AG04449 (cell line): ENCODE data around the gene HES7.
A peak's percentile ranks its signal among the peaks of the same experiment; 100 is the strongest.
"Not testable (repeated sequence)": the region's sequence is repeated elsewhere in the genome, so short reads cannot be mapped to it uniquely, and the experiment has no call there.

ENCODE experiments used
- CTCF ChIA-PET: fragments of 350-600 bp; formaldehyde crosslinking; extraction: SDS; loops from one replicate; lab custom pipeline; 2021; ENCODE audit warnings: antibody characterized with exemption; lab: Yijun Ruan, JAX
- POLR2A ChIA-PET: fragments of 400-600, 350-600 bp; formaldehyde crosslinking; extraction: SDS; loops from one replicate; lab custom pipeline; 2020; ENCODE audit warnings: antibody characterized with exemption, inconsistent platforms; lab: Yijun Ruan, JAX
- DNase-seq: peaks from one replicate; pipeline ENCODE4 v3.0.0-alpha.2; 2010; ENCODE audit warnings: low read depth, low spot score
- H3K4me3 ChIP-seq: 2 replicates; pipeline ENCODE4 v1.5.1; 2011; ENCODE audit warnings: low read depth, mild to moderate bottlenecking, control low read depth, low read length
- TF ChIP-seq, protein P1 (sequence below): IDR thresholded peaks from one replicate; pipeline ENCODE4 v1.5.1; 2011; ENCODE audit warnings: mild to moderate bottlenecking, moderate library complexity, low read length, control low read depth, inconsistent platforms; ENCODE audit not compliant: insufficient read depth; ENCODE audit errors: missing control alignments

HES7 gene

DNA sequence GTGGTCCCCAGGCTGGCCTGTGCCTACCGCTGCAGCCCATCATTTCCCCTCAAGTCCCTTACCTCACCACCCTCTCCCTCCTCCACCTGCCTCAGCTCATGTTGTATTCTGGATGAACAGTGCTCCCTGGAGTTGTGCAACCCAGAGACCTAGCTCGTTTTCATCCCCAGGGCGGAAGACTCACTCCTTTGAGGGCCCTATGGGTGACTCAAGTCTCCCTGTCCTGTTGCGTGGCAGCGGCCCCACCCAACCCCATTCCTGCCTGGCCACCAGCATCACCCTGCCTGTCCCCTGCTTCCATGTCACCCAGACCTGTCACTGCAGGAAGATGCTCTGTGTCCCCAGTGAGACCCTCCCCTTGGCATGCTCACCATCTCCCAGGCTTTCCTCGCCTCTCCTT is 39.7 kb downstream of the HES7 start:
- no peak for DNase-seq
- ChIA-PET CTCF (interaction anchor here (1.8 to 17.0 kb wide), 7 partner anchors 9 to 34 kb away, joined by 7 to 216 read pairs (median 20); partner anchors contain the start of gene ALOXE3), POLR2A (no interaction called here)
- no peak overlapping the region for H3K4me3 ChIP-seq
- TF ChIP-seq, protein P1, sequence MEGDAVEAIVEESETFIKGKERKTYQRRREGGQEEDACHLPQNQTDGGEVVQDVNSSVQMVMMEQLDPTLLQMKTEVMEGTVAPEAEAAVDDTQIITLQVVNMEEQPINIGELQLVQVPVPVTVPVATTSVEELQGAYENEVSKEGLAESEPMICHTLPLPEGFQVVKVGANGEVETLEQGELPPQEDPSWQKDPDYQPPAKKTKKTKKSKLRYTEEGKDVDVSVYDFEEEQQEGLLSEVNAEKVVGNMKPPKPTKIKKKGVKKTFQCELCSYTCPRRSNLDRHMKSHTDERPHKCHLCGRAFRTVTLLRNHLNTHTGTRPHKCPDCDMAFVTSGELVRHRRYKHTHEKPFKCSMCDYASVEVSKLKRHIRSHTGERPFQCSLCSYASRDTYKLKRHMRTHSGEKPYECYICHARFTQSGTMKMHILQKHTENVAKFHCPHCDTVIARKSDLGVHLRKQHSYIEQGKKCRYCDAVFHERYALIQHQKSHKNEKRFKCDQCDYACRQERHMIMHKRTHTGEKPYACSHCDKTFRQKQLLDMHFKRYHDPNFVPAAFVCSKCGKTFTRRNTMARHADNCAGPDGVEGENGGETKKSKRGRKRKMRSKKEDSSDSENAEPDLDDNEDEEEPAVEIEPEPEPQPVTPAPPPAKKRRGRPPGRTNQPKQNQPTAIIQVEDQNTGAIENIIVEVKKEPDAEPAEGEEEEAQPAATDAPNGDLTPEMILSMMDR, result no peak

DNA sequence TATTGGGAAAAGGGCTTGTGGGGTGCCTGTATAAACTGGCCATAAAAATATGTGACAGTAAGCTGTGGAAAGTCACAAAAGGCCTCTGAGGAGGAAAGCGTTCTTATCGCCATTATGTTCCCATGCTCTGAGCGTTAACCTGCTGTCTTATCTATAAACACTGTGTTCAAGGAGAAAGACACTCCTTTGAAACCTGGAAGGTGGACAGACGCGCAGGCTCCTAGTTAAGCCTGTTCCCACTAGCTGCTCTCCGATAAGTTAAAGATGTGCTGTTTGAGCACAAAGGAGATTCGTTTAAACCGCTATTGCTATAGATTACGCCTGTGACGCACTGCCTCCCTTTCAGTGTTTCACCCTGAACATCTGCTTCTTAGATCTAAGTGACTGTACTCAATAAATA is 41.6 kb downstream of the HES7 start:
- DNase-seq, result no peak
- H3K4me3 ChIP-seq, result no peak overlapping the region
- ChIA-PET POLR2A (no interaction called here), CTCF (interaction anchor here (1.3 to 17.0 kb wide), 9 partner anchors 8 to 41 kb away, joined by 3 to 216 read pairs (median 10); partner anchors contain the start of gene ALOXE3)
- TF ChIP-seq, protein P1, result no peak

DNA sequence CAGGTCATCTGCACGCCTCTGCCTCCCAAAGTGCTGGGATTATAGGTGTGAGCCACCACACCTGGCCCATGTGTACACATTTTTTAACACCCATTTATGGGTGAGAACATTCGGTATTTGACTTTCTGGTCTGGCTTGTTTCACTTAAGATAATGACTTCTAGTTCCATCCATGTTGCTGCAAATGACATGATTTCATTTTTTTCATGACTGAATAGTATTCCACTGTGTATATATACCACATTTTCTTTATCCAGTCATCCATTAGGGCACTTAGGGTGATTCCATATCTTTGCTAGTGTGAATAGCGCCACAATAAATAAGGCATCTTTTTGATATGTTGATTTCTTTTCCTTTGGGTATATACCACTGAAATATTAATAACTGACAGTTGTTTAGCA is 42.0 kb downstream of the HES7 start:
- no peak for DNase-seq
- CTCF ChIA-PET, result interaction anchor here (1.3 to 17.0 kb wide), 8 partner anchors 8 to 41 kb away, joined by 3 to 216 read pairs (median 26); partner anchors contain the start of gene ALOXE3
- POLR2A ChIA-PET, result no interaction called here
- TF ChIP-seq, protein P1, result no peak
- H3K4me3 ChIP-seq, result no peak overlapping the region

GRCh38 chr17:8080799-8081219 is 43.1 kb downstream of the HES7 start:
- DNase-seq, result no peak
- TF ChIP-seq, protein P1, result no peak
- no peak overlapping the region for H3K4me3 ChIP-seq
- ChIA-PET POLR2A (no interaction called here), CTCF (interaction anchor here (1.0 to 17.0 kb wide), 7 partner anchors 9 to 89 kb away, joined by 3 to 216 read pairs (median 132); partner anchors contain the start of genes ALOX12B and ALOXE3)

- CTCF ChIA-PET, result interaction anchor here (1.0 to 17.0 kb wide), 9 partner anchors 10 to 89 kb away, joined by 3 to 216 read pairs (median 26); partner anchors contain the start of genes ALOX12B and ALOXE3
- no peak for DNase-seq
- TF ChIP-seq, protein P1, result no peak
- POLR2A ChIA-PET, result no interaction called here
- H3K4me3 ChIP-seq, result no peak overlapping the region
Observed at GRCh38 chr17:8080208-8080798, 43.6 kb downstream of the HES7 start.

DNA sequence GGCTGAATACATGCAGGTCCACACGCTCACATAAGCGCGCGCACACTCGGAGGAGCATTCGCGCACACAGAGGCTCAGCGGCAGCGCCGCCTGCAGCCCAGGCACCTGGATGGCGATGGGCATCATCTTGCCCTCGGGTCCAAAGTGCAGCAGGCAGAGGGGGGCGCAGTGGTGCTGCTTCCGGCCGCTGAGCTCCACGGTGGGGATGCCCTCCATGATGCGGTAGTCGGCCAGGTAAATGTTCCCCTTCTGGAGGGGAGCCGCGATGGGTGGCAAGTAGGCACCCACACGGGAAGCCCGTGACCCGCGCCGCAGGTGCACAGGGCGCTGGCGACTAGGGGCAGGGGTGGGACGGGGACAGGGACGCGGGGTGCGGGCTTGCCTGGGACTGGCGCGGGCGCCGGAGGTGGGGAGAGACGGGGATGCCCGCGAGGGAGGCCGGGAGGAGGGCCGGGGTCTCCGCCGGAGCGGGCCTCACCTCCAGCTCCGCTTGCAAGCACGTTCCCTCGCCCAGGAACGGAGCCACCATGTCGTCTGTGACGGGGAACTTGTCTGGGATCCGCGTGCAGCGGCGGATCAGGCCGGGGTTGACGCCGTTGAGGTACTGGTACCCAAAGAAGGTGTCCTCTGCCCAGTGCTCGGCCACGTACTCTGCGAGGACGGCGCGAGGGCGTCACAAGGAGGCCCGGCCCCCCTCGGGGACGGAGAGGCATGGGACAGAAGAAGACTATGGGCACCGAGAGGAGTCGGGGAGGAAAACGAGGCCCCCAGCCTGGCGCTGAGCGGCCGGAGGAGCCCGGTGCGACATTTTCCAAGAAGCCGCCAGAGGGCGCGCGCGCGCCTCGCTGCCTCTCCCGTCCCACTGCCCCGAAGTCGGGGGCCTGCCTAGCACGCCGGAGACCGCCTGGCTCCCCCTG is 44.4 kb downstream of the HES7 start:
- ChIA-PET POLR2A (interaction anchor here (0.7 kb wide), 1 partner anchor 12 kb away, joined by 3 read pairs; no protein-coding TSS in a partner anchor), CTCF (interaction anchor here (0.6 to 17.0 kb wide), 14 partner anchors 10 to 298 kb away, joined by 3 to 216 read pairs (median 3); partner anchors contain the start of genes ALOX12B, ALOXE3 and AURKB)
- TF ChIP-seq, protein P1, result peak; percentile 88
- no peak for DNase-seq
- peak overlapping the region; percentile 55 for H3K4me3 ChIP-seq

- CTCF ChIA-PET, result interaction anchor here (1.3 to 17.0 kb wide), 6 partner anchors 8 to 39 kb away, joined by 3 to 216 read pairs (median 148); partner anchors contain the start of genes ALOX12B and ALOXE3
- DNase-seq, POLR2A ChIA-PET, H3K4me3 ChIP-seq: not testable (repeated sequence)
Observed at GRCh38 chr17:8077939-8078338, 46.0 kb downstream of the HES7 start.
